Vagina (tissue), 2 donors: ENCODE results near the gene RALGPS2. TPM values are rescaled to one million over a fixed set of nuclear protein-coding genes. Genes with fewer than 3 reads are reported as not detected.

Experiments used
- DNase-seq, 2 donors: peaks; one replicate each; pipeline ENCODE4 v3.0.0-alpha.2; 2017; ENCODE audit errors: extremely low spot score in 2 of 2
- H3K27ac ChIP-seq: fragments of 200-600 bp; sonication (generic); one replicate; pipeline ENCODE4 v1.5.1; 2019
- H3K27me3 ChIP-seq: fragments of 200-600 bp; sonication (generic); one replicate; pipeline ENCODE4 v1.5.1; 2019
- H3K36me3 ChIP-seq, 2 donors: fragments of 200-600 bp; sonication (generic); one replicate each; pipeline ENCODE4 v1.5.1; 2017 to 2019
- H3K4me1 ChIP-seq: fragments of 200-600 bp; sonication (generic); one replicate; pipeline ENCODE4 v1.5.1; 2019
- H3K4me3 ChIP-seq, 2 donors: fragments of 200-600 bp; sonication (generic); 1 replicate in 1 of 2; 2 replicates in 1 of 2; pipeline ENCODE4 v1.5.1; 2016 to 2019
- H3K9me3 ChIP-seq: fragments of 200-600 bp; sonication (generic); one replicate; pipeline ENCODE4 v1.5.1; 2019
- POLR2A ChIP-seq, 2 donors: fragments of 450-650 bp; IDR thresholded peaks; one replicate each; pipeline ENCODE4 v1.6.1; 2017; ENCODE audit warnings: antibody characterized with exemption in 2 of 2, mild to moderate bottlenecking in 2 of 2, moderate library complexity in 2 of 2
- POLR2AphosphoS5 ChIP-seq, 2 donors: sonication (generic); formaldehyde crosslinking; IDR thresholded peaks; one replicate each; pipeline ENCODE4 v1.9.0; 2017; ENCODE audit warnings: antibody characterized with exemption in 2 of 2, mild to moderate bottlenecking in 2 of 2, low read depth in 1 of 2; ENCODE audit not compliant: insufficient read depth in 1 of 2
- intact Hi-C: fragments of 100-400 bp; cut with DNase I; formaldehyde crosslinking; loops from one replicate; pipeline ENCODE4 v1.15.1; 2023
- total RNA-seq: library from RNA; depleted of rRNA; stranded (reverse); fragments of >200 nt; gene quantifications from one replicate; pipeline ENCODE4 v1.2.3, GENCODE V29; 2016
- TF ChIP-seq, protein P1 (sequence below), 3 experiments: fragments of 450-650 bp in 2 of 3; fragments of 200-600 bp in 1 of 3; sonication (generic) in 1 of 3; IDR thresholded peaks; one replicate each; pipeline ENCODE4 v1.5.1; 2017 to 2019; ENCODE audit warnings: antibody characterized with exemption in 3 of 3, mild to moderate bottlenecking in 2 of 3, moderate library complexity in 2 of 3

Gene RALGPS2
- total RNA-seq, 1 donor from 2014 or later, result 20.4 TPM

DNA sequence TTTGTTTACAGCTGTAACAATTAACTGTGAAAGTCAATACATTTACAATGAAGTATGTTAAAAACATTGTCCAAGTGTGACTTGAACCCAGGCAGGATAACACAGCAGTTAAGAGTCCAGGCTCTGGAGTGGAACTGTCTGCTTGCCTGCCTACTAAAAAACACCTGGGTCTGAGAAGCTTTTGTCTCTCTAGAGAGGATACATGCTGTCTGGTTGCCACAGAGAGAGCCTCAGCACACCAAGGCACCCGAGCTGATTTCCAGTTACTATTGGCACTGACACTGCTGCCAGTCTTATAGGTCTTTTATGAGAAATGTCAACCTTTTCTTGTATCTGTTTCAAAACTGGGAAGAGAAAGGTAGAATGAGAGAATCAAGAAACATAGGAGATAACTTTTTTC lies 20.2 kb upstream of the RALGPS2 start:
- Histone ChIP-seq H3K27me3 (no peaks in the 10 kb centered on the region), H3K9me3 (no peaks in the 10 kb centered on the region)
- intact Hi-C loops, result no loop called here

DNA sequence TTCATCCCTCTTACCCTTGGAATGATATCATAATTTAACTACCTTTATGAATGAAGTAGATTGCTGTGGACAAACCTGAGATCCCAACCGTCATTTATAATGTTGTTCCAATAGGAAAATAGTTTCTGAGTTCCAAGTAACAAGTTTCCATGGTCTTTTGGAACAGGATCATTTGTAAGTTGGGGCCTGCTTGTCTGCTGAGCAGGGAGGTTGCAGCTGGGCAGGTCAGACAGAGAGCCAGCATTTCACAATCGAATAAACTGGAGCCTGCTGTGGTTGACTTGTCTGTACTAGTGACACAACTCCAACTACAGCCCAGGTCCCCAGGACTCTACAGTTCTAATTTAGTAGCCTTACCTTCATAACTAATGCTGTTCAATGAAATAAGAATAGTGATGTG lies 18.6 kb upstream of the RALGPS2 start:
- Histone ChIP-seq H3K27me3 (no peaks in the 10 kb centered on the region), H3K36me3 (no peaks in the 10 kb centered on the region), H3K4me3 (no peak overlapping the region), H3K27ac (no peak overlapping the region), H3K9me3 (no peaks in the 10 kb centered on the region), H3K4me1 (no peaks in the 10 kb centered on the region)
- intact Hi-C loops, result no loop called here
- no peak for TF ChIP-seq POLR2AphosphoS5 (IDR thresholded peaks at IDR 0.05; ENCODE audit: insufficient read depth in 1 of 2, low read depth in 1 of 2)
- no peak for TF ChIP-seq POLR2A (IDR thresholded peaks at IDR 0.05)
- TF ChIP-seq, protein P1, sequence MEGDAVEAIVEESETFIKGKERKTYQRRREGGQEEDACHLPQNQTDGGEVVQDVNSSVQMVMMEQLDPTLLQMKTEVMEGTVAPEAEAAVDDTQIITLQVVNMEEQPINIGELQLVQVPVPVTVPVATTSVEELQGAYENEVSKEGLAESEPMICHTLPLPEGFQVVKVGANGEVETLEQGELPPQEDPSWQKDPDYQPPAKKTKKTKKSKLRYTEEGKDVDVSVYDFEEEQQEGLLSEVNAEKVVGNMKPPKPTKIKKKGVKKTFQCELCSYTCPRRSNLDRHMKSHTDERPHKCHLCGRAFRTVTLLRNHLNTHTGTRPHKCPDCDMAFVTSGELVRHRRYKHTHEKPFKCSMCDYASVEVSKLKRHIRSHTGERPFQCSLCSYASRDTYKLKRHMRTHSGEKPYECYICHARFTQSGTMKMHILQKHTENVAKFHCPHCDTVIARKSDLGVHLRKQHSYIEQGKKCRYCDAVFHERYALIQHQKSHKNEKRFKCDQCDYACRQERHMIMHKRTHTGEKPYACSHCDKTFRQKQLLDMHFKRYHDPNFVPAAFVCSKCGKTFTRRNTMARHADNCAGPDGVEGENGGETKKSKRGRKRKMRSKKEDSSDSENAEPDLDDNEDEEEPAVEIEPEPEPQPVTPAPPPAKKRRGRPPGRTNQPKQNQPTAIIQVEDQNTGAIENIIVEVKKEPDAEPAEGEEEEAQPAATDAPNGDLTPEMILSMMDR (IDR thresholded peaks at IDR 0.05), result no peak
- no peak for DNase-seq

More for the DNA sequence above, 20.2 kb upstream of the RALGPS2 start:
- no peak overlapping the region for H3K27ac ChIP-seq
- no peak overlapping the region for H3K4me3 ChIP-seq
- TF ChIP-seq, protein P1 (IDR thresholded peaks at IDR 0.05), result no peak
- no peak for TF ChIP-seq POLR2AphosphoS5 (IDR thresholded peaks at IDR 0.05; ENCODE audit: insufficient read depth in 1 of 2, low read depth in 1 of 2)
- no peak for TF ChIP-seq POLR2A (IDR thresholded peaks at IDR 0.05)
- no peak for DNase-seq
- no peaks in the 10 kb centered on the region for H3K4me1 ChIP-seq
- no peaks in the 10 kb centered on the region for H3K36me3 ChIP-seq

DNA sequence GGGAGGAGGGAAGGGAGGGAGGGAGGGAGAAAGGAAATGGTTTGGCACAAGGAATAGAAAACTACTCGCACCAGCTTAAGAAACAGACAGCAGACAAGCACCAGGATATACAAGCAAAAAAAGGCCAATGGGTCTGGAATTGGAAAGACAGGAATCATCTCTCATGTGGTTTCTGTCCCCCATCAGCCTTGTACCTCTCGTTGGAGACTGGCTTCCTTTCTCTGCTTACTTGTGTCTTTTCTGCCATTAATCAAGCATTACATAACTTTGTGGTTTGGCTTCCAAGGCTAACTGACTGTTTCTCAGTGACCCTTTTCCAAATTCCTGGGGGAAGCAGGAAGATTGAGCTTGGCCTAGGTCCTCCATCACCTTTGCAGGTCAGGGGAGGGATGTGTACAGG lies 11.8 kb upstream of the RALGPS2 start:
- TF ChIP-seq, protein P1 (IDR thresholded peaks at IDR 0.05), result no peak
- TF ChIP-seq POLR2A (IDR thresholded peaks at IDR 0.05) (no peak), POLR2AphosphoS5 (IDR thresholded peaks at IDR 0.05; ENCODE audit: insufficient read depth in 1 of 2, low read depth in 1 of 2) (no peak)
- Histone ChIP-seq H3K36me3 (no peaks in the 10 kb centered on the region), H3K4me1 (no peaks in the 10 kb centered on the region), H3K4me3 (no peak overlapping the region), H3K9me3 (no peaks in the 10 kb centered on the region), H3K27me3 (no peaks in the 10 kb centered on the region), H3K27ac (no peak overlapping the region)
- DNase-seq, result no peak
- intact Hi-C loops, result no loop called here

DNA sequence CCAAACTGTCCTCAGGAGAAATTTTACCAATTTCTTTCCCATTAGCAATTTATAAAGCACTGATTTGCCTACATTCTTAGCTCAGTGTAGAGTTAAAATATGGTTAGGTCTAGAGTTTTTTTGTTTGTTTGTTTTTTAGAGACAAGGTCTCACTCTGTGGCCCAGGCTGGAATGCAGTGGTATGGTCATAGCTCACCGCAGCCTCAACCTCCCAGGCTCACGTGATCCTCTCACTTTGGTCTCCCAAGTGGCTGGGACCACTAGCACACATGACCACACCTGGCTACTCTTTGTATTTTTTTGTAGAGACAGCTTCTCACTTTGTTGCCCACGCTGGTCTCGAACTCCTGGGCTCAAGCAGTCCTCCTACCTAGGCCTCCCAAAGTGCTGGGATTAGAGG lies 10.6 kb upstream of the RALGPS2 start:
- no peak for DNase-seq
- no peak overlapping the region for H3K27ac ChIP-seq
- no peaks in the 10 kb centered on the region for H3K36me3 ChIP-seq
- intact Hi-C loops, result no loop called here
- H3K4me3 ChIP-seq, result no peak overlapping the region
- no peaks in the 10 kb centered on the region for H3K4me1 ChIP-seq
- TF ChIP-seq POLR2AphosphoS5 (IDR thresholded peaks at IDR 0.05; ENCODE audit: insufficient read depth in 1 of 2, low read depth in 1 of 2) (no peak), POLR2A (IDR thresholded peaks at IDR 0.05) (no peak)
- TF ChIP-seq, protein P1 (IDR thresholded peaks at IDR 0.05), result no peak
- H3K27me3 ChIP-seq, result no peaks in the 10 kb centered on the region
- no peaks in the 10 kb centered on the region for H3K9me3 ChIP-seq

DNA sequence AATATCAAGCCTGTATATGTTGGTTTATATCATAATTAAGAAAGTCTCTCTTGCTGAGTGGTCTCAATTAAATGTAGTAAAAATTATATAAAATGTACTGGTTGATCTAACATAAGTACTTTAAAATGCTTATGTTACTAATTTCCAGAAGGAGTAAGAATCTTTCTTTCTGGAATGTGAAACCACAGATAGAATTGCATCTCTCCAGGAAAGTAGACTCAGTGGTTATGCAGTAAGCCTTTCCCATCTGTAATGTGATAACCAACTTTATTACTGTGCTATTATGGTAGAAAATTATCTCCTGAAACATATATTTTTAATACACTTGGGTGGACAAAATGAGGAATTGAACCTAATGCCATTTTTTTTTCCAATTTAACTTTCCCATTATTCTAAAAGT lies 8.9 kb upstream of the RALGPS2 start:
- intact Hi-C loops, result no loop called here
- Histone ChIP-seq H3K4me3 (no peak overlapping the region), H3K27me3 (no peaks in the 10 kb centered on the region), H3K4me1 (no peaks in the 10 kb centered on the region), H3K27ac (no peak overlapping the region), H3K36me3 (no peaks in the 10 kb centered on the region), H3K9me3 (no peaks in the 10 kb centered on the region)
- TF ChIP-seq, protein P1 (IDR thresholded peaks at IDR 0.05), result no peak
- TF ChIP-seq POLR2AphosphoS5 (IDR thresholded peaks at IDR 0.05; ENCODE audit: insufficient read depth in 1 of 2, low read depth in 1 of 2) (no peak), POLR2A (IDR thresholded peaks at IDR 0.05) (no peak)
- DNase-seq, result no peak
